H1 (cell line): Measurements from ENCODE around the gene HDGFL3. TPM values are rescaled to one million over a fixed set of nuclear protein-coding genes. Genes with fewer than 3 reads are reported as not detected.

Source experiments
- CTCF ChIA-PET: fragments of 300-600 bp; sonication (Branson Sonifier 250); formaldehyde crosslinking; loops from one replicate; lab custom pipeline; 2021; ENCODE audit not compliant: partially characterized antibody; lab: Charles Lee
- POLR2A ChIA-PET: fragments of 300-600 bp; sonication (Branson Sonifier 250); formaldehyde crosslinking; loops from one replicate; lab custom pipeline; 2021; ENCODE audit warnings: inconsistent platforms; ENCODE audit not compliant: partially characterized antibody; lab: Charles Lee
- DNase-seq, 2 experiments: peaks; one replicate each; pipeline versions ENCODE4 v3.0.0 to v3.0.0-alpha.2; 2010 to 2022; ENCODE audit warnings: low spot score in 2 of 2, low read depth in 1 of 2, mixed read lengths in 1 of 2
- FAIRE-seq: peaks from 2 replicates; lab custom pipeline; 2011; peaks lifted over from hg19 to GRCh38; lab: Jason Lieb, UNC
- H2AFZ ChIP-seq: 2 replicates; pipeline ENCODE4 v1.8.1; 2012; ENCODE audit warnings: low read length, inconsistent platforms
- H2AK5ac ChIP-seq: 2 replicates; pipeline ENCODE4 v1.6.1; 2013; ENCODE audit warnings: low read depth, low read length
- H2BK120ac ChIP-seq: replicated peaks from 2 replicates; pipeline ENCODE3; 2013; ENCODE audit warnings: low read depth, low read length, inconsistent platforms
- H2BK12ac ChIP-seq: 2 replicates; pipeline ENCODE4 v1.6.1; 2013; ENCODE audit warnings: low read depth, low read length
- H2BK15ac ChIP-seq: 2 replicates; pipeline ENCODE4 v1.6.1; 2013; ENCODE audit warnings: low read length
- H2BK20ac ChIP-seq: 2 replicates; pipeline ENCODE4 v1.6.1; 2013; ENCODE audit warnings: low read length
- H2BK5ac ChIP-seq: 2 replicates; pipeline ENCODE4 v1.6.1; 2013; ENCODE audit warnings: low read depth, low read length
- H3K14ac ChIP-seq: 2 replicates; pipeline ENCODE4 v1.6.1; 2013; ENCODE audit warnings: inconsistent platforms; ENCODE audit not compliant: insufficient read length
- H3K18ac ChIP-seq: 2 replicates; pipeline ENCODE4 v1.6.1; 2013; ENCODE audit warnings: low read length; ENCODE audit errors: extremely low read depth
- H3K23ac ChIP-seq: 2 replicates; pipeline ENCODE4 v1.6.1; 2013; ENCODE audit warnings: inconsistent platforms; ENCODE audit not compliant: insufficient read length
- H3K23me2 ChIP-seq: 2 replicates; pipeline ENCODE4 v1.6.1; 2013; ENCODE audit warnings: low read depth, low read length
- H3K27ac ChIP-seq: 2 replicates; pipeline ENCODE4 v1.6.1; 2011; ENCODE audit warnings: low read depth, low read length, inconsistent platforms
- H3K27me3 ChIP-seq, 4 experiments: replicated peaks in 1 of 4; 1 replicate in 1 of 4; 2 replicates in 3 of 4; pipeline versions ENCODE4 v1.6.1 to v1.8.1; 2011 to 2013; ENCODE audit warnings: low read length in 3 of 4, mild to moderate bottlenecking in 3 of 4, inconsistent platforms in 2 of 4, mixed read lengths in 2 of 4, moderate library complexity in 1 of 4; ENCODE audit not compliant: control insufficient read depth in 3 of 4, insufficient read depth in 3 of 4; ENCODE audit errors: extremely low read depth in 1 of 4
- H3K36me3 ChIP-seq, 4 experiments: 2 replicates each; pipeline versions ENCODE4 v1.6.1 to v1.8.1; 2011 to 2013; ENCODE audit warnings: mild to moderate bottlenecking in 4 of 4, low read length in 3 of 4, moderate library complexity in 2 of 4, control low read depth in 1 of 4, inconsistent platforms in 1 of 4; ENCODE audit not compliant: insufficient read depth in 4 of 4, control insufficient read depth in 2 of 4
- H3K4ac ChIP-seq: replicated peaks from 2 replicates; pipeline ENCODE3; 2013; ENCODE audit warnings: low read length, low read depth, mixed read lengths, inconsistent platforms; ENCODE audit not compliant: insufficient read length
- H3K4me1 ChIP-seq, 4 experiments: replicated peaks in 1 of 4; 1 replicate in 1 of 4; 2 replicates in 3 of 4; pipeline versions ENCODE4 v1.6.1 to v1.8.1; 2011 to 2013; ENCODE audit warnings: low read length in 3 of 4, inconsistent platforms in 2 of 4, mixed read lengths in 1 of 4; ENCODE audit not compliant: insufficient read depth in 4 of 4, control insufficient read depth in 3 of 4
- H3K4me2 ChIP-seq, 2 experiments: 2 replicates each; pipeline versions ENCODE4 v1.6.1 to v1.8.1; 2011 to 2013; ENCODE audit warnings: low read depth in 2 of 2, low read length in 2 of 2, control low read depth in 1 of 2, inconsistent platforms in 1 of 2, mild to moderate bottlenecking in 1 of 2; ENCODE audit not compliant: insufficient read depth in 1 of 2
- H3K4me3 ChIP-seq, 4 experiments: fragments of 200-600, 300-600 bp in 1 of 4; sonication (generic), shearing (Covaris generic), sonication (Bioruptor Twin) in 1 of 4; 2 replicates each; pipeline versions ENCODE4 v1.5.1 to v1.8.1; 2011 to 2016; ENCODE audit warnings: low read length in 4 of 4, low read depth in 3 of 4, control low read depth in 2 of 4, inconsistent platforms in 2 of 4, mild to moderate bottlenecking in 2 of 4, mixed read lengths in 1 of 4, moderate library complexity in 1 of 4; ENCODE audit not compliant: insufficient read depth in 2 of 4; ENCODE audit errors: extremely low read depth in 1 of 4
- H3K56ac ChIP-seq: replicated peaks from 2 replicates; pipeline ENCODE3; 2013; ENCODE audit warnings: low read depth, mild to moderate bottlenecking, mixed read lengths, low read length, inconsistent platforms; ENCODE audit not compliant: insufficient read length
- H3K79me1 ChIP-seq: 2 replicates; pipeline ENCODE4 v1.6.1; 2013; ENCODE audit warnings: low read depth, low read length, control low read depth
- H3K79me2 ChIP-seq, 2 experiments: 2 replicates each; pipeline versions ENCODE4 v1.6.1 to v1.8.1; 2012 to 2013; ENCODE audit warnings: low read length in 2 of 2, mild to moderate bottlenecking in 2 of 2, inconsistent platforms in 1 of 2; ENCODE audit not compliant: insufficient read depth in 2 of 2, control insufficient read depth in 1 of 2
- H3K9ac ChIP-seq, 4 experiments: replicated peaks in 1 of 4; 1 replicate in 1 of 4; 2 replicates in 3 of 4; pipeline versions ENCODE4 v1.6.1 to v1.8.1; 2011 to 2013; ENCODE audit warnings: low read depth in 3 of 4, low read length in 3 of 4, control low read depth in 2 of 4, mild to moderate bottlenecking in 2 of 4, moderate library complexity in 2 of 4, inconsistent platforms in 1 of 4; ENCODE audit errors: extremely low read depth in 1 of 4
- H3K9me3 ChIP-seq, 2 experiments: 2 replicates each; pipeline versions ENCODE4 v1.6.1 to v1.8.1; 2012 to 2013; ENCODE audit warnings: mild to moderate bottlenecking in 2 of 2, moderate library complexity in 2 of 2, control low read depth in 1 of 2, inconsistent platforms in 1 of 2, low read depth in 1 of 2, low read length in 1 of 2, mixed read lengths in 1 of 2; ENCODE audit not compliant: insufficient read depth in 2 of 2
- H4K20me1 ChIP-seq, 2 experiments: replicated peaks in 1 of 2; 2 replicates each; pipeline versions ENCODE3 to v1.8.1; 2011 to 2013; ENCODE audit warnings: inconsistent platforms in 2 of 2, low read length in 2 of 2, mild to moderate bottlenecking in 1 of 2; ENCODE audit not compliant: insufficient read depth in 2 of 2, control insufficient read depth in 1 of 2
- H4K5ac ChIP-seq: 2 replicates; pipeline ENCODE4 v1.6.1; 2013; ENCODE audit warnings: low read length, low read depth, mixed read lengths, inconsistent platforms; ENCODE audit not compliant: insufficient read length
- H4K8ac ChIP-seq: 2 replicates; pipeline ENCODE4 v1.8.0; 2013; ENCODE audit warnings: mild to moderate bottlenecking, moderate library complexity, low read length, inconsistent platforms; ENCODE audit not compliant: insufficient read depth; ENCODE audit errors: extremely low read depth
- H4K91ac ChIP-seq: replicated peaks from 2 replicates; pipeline ENCODE3; 2013; ENCODE audit warnings: low read length, mixed read lengths, inconsistent platforms; ENCODE audit not compliant: insufficient read length
- WGBS, 2 experiments: shearing (Covaris generic) in 1 of 2; methylation state at CpG; one replicate each; pipeline versions ENCODE4 v1.1.6 to v1.1.7; 2013 to 2015; ENCODE audit warnings: low lambda C conversion rate in 2 of 2, mixed read lengths in 2 of 2, inconsistent platforms in 1 of 2, low coverage in 1 of 2, missing lambda C conversion rate in 1 of 2; ENCODE audit not compliant: insufficient replicate concordance in 2 of 2, insufficient coverage in 1 of 2, insufficient read length in 1 of 2; ENCODE audit errors: extremely low coverage in 1 of 2, missing lambda C conversion rate in 1 of 2; 5-methylcytosine and 5-hydroxymethylcytosine counted together
- polyA plus RNA-seq, 7 experiments: library from polyadenylated mRNA; depleted of rRNA in 3 of 7; stranded (reverse) in 5 of 7; unstranded in 2 of 7; fragments of >200 nt in 5 of 7; fragments of 200-250 nt in 2 of 7; gene quantifications; 1 replicate in 5 of 7; 2 replicates in 1 of 7; 4 replicates in 1 of 7; pipeline versions ENCODE4 v1.2.1 to v1.2.3, GENCODE V29; 2011 to 2013; ENCODE audit warnings: missing spikeins in 2 of 7, mixed read lengths in 2 of 7
- total RNA-seq: library from RNA; stranded (reverse); fragmentation: NEBNext Ultra II Directional; extraction: Animal tissue kit (Norgen Biotek cat#: 25700); gene quantifications from 2 replicates; pipeline ENCODE4 v1.2.1, GENCODE V29; 2021
- TF ChIP-seq, protein P1 (sequence below): IDR thresholded peaks from 2 replicates; pipeline ENCODE4 v1.6.1; 2012; ENCODE audit warnings: inconsistent platforms

The HDGFL3 gene
- total and polyA plus RNA-seq, 2 of the 8 experiments (the other 6 are each of a cell fraction or from before 2014, with no cell fraction given), result 14.1 to 149 TPM

- FAIRE-seq (no peak), DNase-seq (no peak)
- WGBS, 2 experiments, result 93% methylated on average over 8 of the region's 8 CpGs; no CpG with 5 or more reads in 1 of the 2 experiments
- H3K23ac ChIP-seq, result no peak overlapping the region
- H2AK5ac ChIP-seq, result 0 out of 2 replicates have a peak overlapping the region, but pooled peaks have one; percentile 65
- peaks cover 0 to 9% (median 4%) of the 10 kb centered on the region in 4 experiments; a peak in 3 of 7 replicates for H3K4me1 ChIP-seq
- H2BK5ac ChIP-seq, result no peak overlapping the region
- no peaks in the 10 kb centered on the region for H3K79me1 ChIP-seq
- peaks cover 0 to 5% of the 10 kb centered on the region in 2 experiments for H4K20me1 ChIP-seq
- POLR2A ChIA-PET, result interaction anchor here (1.0 to 1.8 kb wide), 3 partner anchors 8 to 15 kb away, joined by 3 to 5 read pairs (median 4); no protein-coding TSS in a partner anchor
- H4K8ac ChIP-seq, result no peak overlapping the region
- no peak overlapping the region for H3K4me2 ChIP-seq
- no peak overlapping the region for H4K91ac ChIP-seq
- TF ChIP-seq, protein P1, sequence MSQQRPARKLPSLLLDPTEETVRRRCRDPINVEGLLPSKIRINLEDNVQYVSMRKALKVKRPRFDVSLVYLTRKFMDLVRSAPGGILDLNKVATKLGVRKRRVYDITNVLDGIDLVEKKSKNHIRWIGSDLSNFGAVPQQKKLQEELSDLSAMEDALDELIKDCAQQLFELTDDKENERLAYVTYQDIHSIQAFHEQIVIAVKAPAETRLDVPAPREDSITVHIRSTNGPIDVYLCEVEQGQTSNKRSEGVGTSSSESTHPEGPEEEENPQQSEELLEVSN, result no peak
- H2BK12ac ChIP-seq, result no peak overlapping the region
- no peak overlapping the region for H3K4me3 ChIP-seq
- H3K56ac ChIP-seq, result no peak overlapping the region
- H3K14ac ChIP-seq, result no peak overlapping the region
- no peak overlapping the region for H2BK20ac ChIP-seq
- no peaks in the 10 kb centered on the region for H3K79me2 ChIP-seq
- H3K27me3 ChIP-seq, result peaks cover 0 to 18% (median 14%) of the 10 kb centered on the region in 4 experiments; a peak in 6 of 7 replicates
- H3K27ac ChIP-seq, result no peak overlapping the region
- H3K9me3 ChIP-seq, result no peaks in the 10 kb centered on the region
- no peak overlapping the region for H3K18ac ChIP-seq
- no peak overlapping the region for H2BK15ac ChIP-seq
- H2AFZ ChIP-seq, result no peak overlapping the region
- CTCF ChIA-PET, result interaction anchor here (0.6 to 1.3 kb wide), 4 partner anchors 8 to 337 kb away, joined by 3 to 4 read pairs (median 3); partner anchors contain the start of gene C15orf40
- no peak overlapping the region for H3K4ac ChIP-seq
- no peaks in the 10 kb centered on the region for H3K36me3 ChIP-seq
- no peak overlapping the region for H3K9ac ChIP-seq
- H4K5ac ChIP-seq, result no peak overlapping the region
- peaks cover 10% of the 10 kb centered on the region; the same call in 1 of the 2 replicates for H3K23me2 ChIP-seq
- no peak overlapping the region for H2BK120ac ChIP-seq
Measured at GRCh38 chr15:83112233-83112955, 95.2 kb downstream of the HDGFL3 start.
